VCaP (cell line): ENCODE measurements around the gene SAFB.

Experiments
- H3K27ac ChIP-seq: fragments of 450-650 bp; 2 replicates; pipeline ENCODE4 v1.5.1; 2017
- CTCF ChIP-seq: fragments of 450-650 bp; conservative IDR thresholded peaks from 2 replicates; pipeline ENCODE4 v1.5.1; 2017; ENCODE audit warnings: mild to moderate bottlenecking, moderate library complexity

SAFB gene

GRCh38 chr19:5655412-5655811, 32.5 kb downstream of the SAFB start:
- H3K27ac ChIP-seq: no peak overlapping the region
- no peak for TF ChIP-seq CTCF

GRCh38 chr19:5661483-5661882, 38.6 kb downstream of the SAFB start:
- no peak overlapping the region for H3K27ac ChIP-seq

GRCh38 chr19:5663904-5664303, 41.0 kb downstream of the SAFB start:
- TF ChIP-seq CTCF: no peak
- no peak overlapping the region for H3K27ac ChIP-seq

More at GRCh38 chr19:5661483-5661882, 38.6 kb downstream of the SAFB start:
- TF ChIP-seq CTCF: no peak

- TF ChIP-seq CTCF: no peak
- no peak overlapping the region for H3K27ac ChIP-seq
These were observed 41.6 kb downstream of the SAFB start for GRCh38 chr19:5664515-5664914.

GRCh38 chr19:5665781-5666513, 43.1 kb downstream of the SAFB start:
- H3K27ac ChIP-seq: no peak overlapping the region
- TF ChIP-seq CTCF: peak; percentile 13; the same call in 1 of the 2 replicates

- TF ChIP-seq CTCF: no peak
These were observed 44.2 kb downstream of the SAFB start for GRCh38 chr19:5666921-5667610.

GRCh38 chr19:5667751-5668271, 44.9 kb downstream of the SAFB start:
- no peak for TF ChIP-seq CTCF
- H3K27ac ChIP-seq: no peak overlapping the region

More at GRCh38 chr19:5666921-5667610, 44.2 kb downstream of the SAFB start:
- no peak overlapping the region for H3K27ac ChIP-seq
